ENCODE results near the gene SLC6A19. TPM values are rescaled to one million over a fixed set of nuclear protein-coding genes. Genes with fewer than 3 reads are reported as not detected.

SLC6A19 gene
- total RNA-seq, 1 donor from 2014 or later: not detected

DNA sequence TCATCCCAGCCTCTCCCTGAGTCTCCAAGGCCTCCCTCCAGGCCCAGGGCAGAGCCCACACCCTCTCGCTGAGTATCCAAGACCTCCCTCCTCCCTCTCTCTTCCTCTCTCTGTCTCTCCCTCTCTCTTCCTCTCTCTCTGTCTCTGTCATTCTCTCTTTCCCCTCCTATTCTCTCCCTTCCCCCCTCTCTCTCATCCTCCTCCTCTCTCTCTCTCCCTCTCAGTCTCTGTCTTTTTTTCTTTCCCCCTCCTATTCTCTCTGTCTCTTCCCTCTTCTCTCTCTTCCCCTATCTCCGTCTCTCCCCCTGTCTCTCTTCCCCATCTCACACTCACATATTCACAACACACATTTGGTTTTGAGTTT lies 8.1 kb downstream of the SLC6A19 start:
- DNase-seq (ENCODE audit: low spot score): no peak

DNA sequence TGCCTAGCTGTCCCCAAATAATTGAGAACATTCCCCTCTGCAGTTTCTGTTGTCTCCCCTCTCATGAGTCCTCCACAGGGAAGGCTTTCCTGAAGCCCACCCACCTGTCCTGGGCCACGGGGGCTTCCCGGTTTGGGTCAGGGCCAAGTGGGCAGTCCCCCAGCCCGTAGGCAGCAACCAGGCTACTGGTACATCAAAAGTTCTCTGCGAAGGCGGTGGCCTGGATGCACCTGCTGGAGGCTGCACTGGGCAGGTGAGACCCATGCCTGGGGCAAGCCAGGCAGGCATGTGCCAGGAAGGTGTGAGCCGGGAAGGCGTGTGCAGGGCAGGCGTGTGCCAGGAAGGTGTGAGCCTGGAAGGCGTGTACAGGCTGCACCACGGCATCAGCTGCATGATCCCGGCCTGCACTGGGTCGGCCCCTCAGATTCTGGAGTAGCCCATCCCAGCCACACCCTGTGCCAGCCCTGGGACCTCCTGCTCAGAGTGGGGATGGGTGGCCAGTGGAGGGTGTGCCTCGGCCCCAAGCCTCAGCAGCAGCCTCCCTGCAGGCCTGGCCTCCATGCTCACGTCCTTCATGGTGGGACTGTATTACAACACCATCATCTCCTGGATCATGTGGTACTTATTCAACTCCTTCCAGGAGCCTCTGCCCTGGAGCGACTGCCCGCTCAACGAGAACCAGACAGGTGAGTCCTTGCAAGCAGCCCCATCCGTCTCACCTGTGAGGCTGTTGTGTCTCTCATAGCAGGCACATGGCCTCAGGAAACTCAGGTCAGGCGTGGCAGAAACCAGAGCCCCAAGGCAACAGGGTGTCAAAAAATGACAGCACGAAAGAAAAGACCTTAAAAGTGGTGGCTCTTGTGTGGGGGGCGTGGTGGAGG lies 8.7 kb downstream of the SLC6A19 start:
- no peak for DNase-seq (ENCODE audit: low spot score)

GRCh38 chr5:1210832-1211251 lies 9.4 kb downstream of the SLC6A19 start:
- no peak for DNase-seq (ENCODE audit: low spot score)

DNA sequence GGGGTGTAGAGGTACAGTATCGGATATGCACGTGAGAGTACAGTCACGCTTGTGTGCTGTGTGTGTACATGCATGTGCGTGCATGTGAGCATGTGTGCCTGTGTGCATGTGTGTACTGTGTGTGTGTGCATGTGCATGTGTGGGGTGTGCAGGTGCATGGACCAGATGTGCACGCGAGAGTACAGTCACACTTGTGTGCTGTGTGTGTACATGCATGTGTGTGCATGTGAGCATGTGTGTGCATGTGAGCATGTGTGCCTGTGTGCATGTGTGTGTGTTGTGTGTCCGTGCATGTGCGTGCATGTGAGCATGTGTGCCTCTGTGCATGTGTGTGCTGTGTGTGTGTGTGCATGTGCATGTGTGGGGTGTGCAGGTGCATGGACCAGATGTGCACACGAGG lies 10.3 kb downstream of the SLC6A19 start:
- DNase-seq (ENCODE audit: low spot score): no peak

DNA sequence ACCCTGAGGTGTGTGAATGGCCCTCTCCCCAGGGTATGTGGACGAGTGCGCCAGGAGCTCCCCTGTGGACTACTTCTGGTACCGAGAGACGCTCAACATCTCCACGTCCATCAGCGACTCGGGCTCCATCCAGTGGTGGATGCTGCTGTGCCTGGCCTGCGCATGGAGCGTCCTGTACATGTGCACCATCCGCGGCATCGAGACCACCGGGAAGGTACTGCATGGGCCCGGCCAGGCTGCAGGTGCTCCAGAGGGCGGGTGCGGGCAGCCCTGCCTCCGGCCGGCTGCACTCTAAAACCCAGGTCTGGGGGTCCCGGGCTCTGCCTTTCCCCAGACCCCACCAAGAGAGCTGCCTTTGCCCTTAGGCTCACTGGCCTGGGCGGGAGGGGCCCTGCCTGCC lies 10.9 kb downstream of the SLC6A19 start:
- no peak for DNase-seq (ENCODE audit: low spot score)

DNA sequence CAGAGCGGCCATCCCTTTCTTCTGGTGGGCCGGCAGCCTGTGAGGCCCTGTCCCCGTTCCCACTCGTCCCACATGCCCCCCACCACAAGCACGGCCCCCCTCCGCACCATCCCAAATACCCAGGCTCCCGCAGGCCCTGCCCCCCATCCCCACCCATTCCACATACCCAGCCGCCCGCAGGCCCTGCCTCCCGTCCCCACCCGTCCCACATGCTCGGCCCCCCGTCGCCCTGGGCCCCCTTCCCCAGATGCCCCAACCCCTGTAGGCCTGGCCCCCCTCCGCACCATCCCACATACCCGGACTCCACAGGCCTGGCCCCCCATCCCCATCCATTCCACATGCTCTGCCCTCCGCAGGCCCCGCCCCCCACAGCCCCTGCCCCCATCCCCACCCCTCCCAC lies 11.5 kb downstream of the SLC6A19 start:
- no peak for DNase-seq (ENCODE audit: low spot score)

GRCh38 chr5:1213508-1214162 lies 12.2 kb downstream of the SLC6A19 start:
- no peak for DNase-seq (ENCODE audit: low spot score)

DNA sequence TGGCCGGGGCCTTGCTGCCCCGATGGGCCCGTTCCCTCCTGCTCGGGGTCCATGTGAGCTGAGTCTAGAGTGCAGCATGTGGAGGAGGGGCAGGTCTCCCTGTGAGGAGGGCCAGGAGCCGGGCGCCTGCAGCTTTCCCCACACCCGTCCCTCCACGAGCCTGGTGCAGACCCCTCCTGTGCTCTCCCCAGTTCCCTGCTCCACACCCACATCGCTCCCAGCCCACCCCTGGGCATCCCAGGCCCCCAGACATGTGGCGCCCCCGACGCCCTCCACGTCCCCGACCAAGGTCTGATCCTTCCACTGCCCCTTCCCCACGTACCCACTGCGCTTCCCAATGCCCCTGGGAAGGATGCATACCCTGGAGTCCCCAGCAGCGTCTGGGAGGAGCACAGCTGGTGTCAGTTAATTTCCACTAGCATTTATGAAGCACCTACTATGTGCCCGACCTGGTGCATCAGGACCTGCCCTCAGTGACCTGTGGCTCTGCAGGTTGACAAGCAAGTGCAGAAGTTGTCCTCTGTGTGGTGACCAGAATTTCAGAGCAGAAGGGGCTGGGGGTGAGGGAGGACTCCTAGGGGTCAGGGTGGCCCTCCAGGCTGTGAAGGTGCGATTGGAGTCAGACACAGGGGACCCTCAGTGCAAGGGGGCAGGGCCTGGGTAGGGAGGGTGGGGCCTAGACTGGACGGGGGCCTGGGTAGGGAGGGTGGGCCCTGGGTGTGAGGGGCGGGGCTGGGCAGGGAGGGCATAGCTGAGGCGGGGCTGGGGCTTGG lies 13.0 kb downstream of the SLC6A19 start:
- no peak for DNase-seq (ENCODE audit: low spot score)

DNA sequence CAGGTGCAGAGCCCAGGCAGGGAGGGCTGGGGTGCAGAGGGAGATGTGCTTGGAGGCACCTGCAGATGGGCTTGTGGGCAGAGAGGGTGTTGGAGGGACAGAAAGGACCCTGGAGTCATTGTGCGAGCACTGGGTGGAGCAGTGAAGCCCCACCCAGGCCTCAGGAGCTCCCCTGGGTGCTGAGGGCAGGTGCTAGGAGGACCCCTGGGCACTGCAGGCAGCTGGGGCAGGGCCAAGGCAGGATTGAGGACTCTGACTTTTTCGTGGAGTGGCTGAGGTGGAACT lies 13.5 kb downstream of the SLC6A19 start:
- DNase-seq (ENCODE audit: low spot score): no peak

GRCh38 chr5:1215320-1216096 lies 14.1 kb downstream of the SLC6A19 start:
- no peak for DNase-seq (ENCODE audit: low spot score)

GRCh38 chr5:1216211-1216917 lies 15.0 kb downstream of the SLC6A19 start:
- no peak for DNase-seq (ENCODE audit: low spot score)

- DNase-seq (ENCODE audit: low spot score): no peak
These were observed 15.5 kb downstream of the SLC6A19 start for GRCh38 chr5:1216918-1217295.

- no peak for DNase-seq (ENCODE audit: low spot score)
These were observed 16.3 kb downstream of the SLC6A19 start for GRCh38 chr5:1217596-1218206.

DNA sequence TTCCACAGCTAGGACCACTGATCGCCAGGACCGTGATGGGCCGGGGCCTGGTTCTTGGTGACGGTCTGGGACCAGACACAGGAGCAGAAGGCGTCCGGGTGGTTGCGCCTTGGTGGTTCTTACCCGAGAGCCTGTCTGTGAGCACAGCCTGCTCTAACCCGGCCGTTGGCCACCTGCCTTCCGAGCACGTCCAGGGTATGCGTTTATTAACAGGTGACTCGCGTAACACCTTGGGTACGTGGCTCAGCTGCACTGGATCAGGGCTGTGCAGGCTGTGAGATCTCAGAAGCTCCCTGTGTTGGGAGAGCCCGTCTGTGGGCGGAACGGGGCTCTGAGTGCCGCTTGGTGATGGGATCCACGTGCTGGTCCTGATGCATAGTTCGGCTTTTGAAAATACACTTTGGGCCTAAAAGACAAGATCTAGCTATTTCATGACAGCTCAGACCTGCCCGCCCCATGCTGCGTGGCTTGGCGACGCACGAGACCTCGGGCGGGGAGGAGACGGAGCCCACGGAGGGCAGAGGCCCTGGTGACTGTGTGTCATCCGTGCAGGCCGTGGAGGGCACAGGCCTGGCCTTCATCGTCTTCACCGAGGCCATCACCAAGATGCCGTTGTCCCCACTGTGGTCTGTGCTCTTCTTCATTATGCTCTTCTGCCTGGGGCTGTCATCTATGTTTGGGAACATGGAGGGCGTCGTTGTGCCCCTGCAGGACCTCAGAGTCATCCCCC lies 17.1 kb downstream of the SLC6A19 start:
- DNase-seq (ENCODE audit: low spot score): no peak

GRCh38 chr5:1219098-1219767 lies 17.8 kb downstream of the SLC6A19 start:
- DNase-seq (ENCODE audit: low spot score): no peak

DNA sequence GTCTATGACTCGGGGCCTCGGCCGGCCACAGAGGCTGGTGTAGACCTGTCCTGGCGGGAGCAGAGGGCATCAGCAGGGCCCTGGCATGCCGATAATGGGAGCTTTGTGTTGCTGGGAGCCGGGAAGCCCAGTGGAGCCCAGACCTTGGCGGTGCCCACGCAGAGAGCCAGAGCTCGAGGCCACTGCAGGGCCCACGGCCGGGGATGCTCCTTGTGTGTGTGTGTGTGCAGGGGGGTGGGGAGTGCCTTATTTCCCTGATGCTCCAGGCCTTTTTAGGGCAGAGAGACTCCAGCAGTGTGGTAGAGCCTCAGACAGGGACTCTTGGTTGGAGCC lies 18.3 kb downstream of the SLC6A19 start:
- DNase-seq (ENCODE audit: low spot score): no peak

DNA sequence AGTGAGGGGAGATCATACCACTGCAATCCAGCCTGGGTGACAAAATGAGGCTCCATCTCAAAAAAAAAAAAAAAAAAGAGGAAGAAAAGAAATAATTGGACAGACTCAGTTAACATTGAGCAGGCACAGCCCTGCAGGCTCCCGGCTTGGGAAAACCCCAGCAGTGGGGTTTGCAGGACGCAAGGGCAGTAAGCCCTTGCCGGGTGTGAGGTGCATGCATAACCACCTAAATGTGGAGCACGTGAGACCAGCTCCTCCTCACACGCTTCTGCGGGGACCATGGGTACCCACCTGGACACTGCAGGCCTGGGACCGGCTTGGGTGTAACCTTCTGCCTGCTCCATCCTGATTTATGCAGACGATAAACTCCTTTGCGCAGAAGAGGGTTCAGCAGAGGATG lies 19.0 kb downstream of the SLC6A19 start:
- DNase-seq (ENCODE audit: low spot score): no peak

GRCh38 chr5:1220831-1221230 lies 19.4 kb downstream of the SLC6A19 start:
- no peak for DNase-seq (ENCODE audit: low spot score)

- DNase-seq (ENCODE audit: low spot score): no peak
These were observed 20.3 kb downstream of the SLC6A19 start for GRCh38 chr5:1221721-1222120.

GRCh38 chr5:1222147-1222546 lies 20.8 kb downstream of the SLC6A19 start:
- DNase-seq (ENCODE audit: low spot score): no peak

Data from ureter (tissue), 1 donor.